NOMO-1 treated with DMSO at 0.1 percent for 48 hours (cell line): ENCODE data around the gene APOO.
A peak's percentile ranks its signal among the peaks of the same experiment; 100 is the strongest.
"Not testable (repeated sequence)": the region's sequence is repeated elsewhere in the genome, so short reads cannot be mapped to it uniquely, and the experiment has no call there.

Experiments
- DNase-seq: peaks from one replicate; lab custom pipeline; 2025; ENCODE audit not compliant: unreplicated experiment; lab: John Stamatoyannopoulos, UW

Gene APOO

GRCh38 chrX:23904096-23904495 lies 3.6 kb downstream of the APOO start:
- no peak for DNase-seq

GRCh38 chrX:23902419-23902818 lies 5.3 kb downstream of the APOO start:
- peak; percentile 33 for DNase-seq

GRCh38 chrX:23901805-23902204 lies 5.9 kb downstream of the APOO start:
- DNase-seq, result peak; percentile 86

- peak; percentile 64 for DNase-seq
Measured at GRCh38 chrX:23901060-23901459, 6.7 kb downstream of the APOO start.

- DNase-seq, result no peak
Measured at GRCh38 chrX:23900220-23900797, 7.4 kb downstream of the APOO start.

- DNase-seq, result no peak
Measured at GRCh38 chrX:23898412-23898959, 9.3 kb downstream of the APOO start.

- DNase-seq, result no peak
Measured at GRCh38 chrX:23896981-23897380, 10.8 kb downstream of the APOO start.

- not testable (repeated sequence) for DNase-seq
Measured at GRCh38 chrX:23896539-23896938, 11.2 kb downstream of the APOO start.

- DNase-seq, result not testable (repeated sequence)
Measured at GRCh38 chrX:23894993-23895392, 12.7 kb downstream of the APOO start.

GRCh38 chrX:23890933-23891332 lies 16.8 kb downstream of the APOO start:
- DNase-seq, result no peak

GRCh38 chrX:23888887-23889501 lies 18.7 kb downstream of the APOO start:
- no peak for DNase-seq

- no peak for DNase-seq
Measured at GRCh38 chrX:23887918-23888317, 19.8 kb downstream of the APOO start.

- DNase-seq, result no peak
Measured at GRCh38 chrX:23887451-23887850, 20.3 kb downstream of the APOO start.

GRCh38 chrX:23885803-23886202 lies 21.9 kb downstream of the APOO start:
- no peak for DNase-seq

GRCh38 chrX:23884427-23885024 lies 23.2 kb downstream of the APOO start:
- peak; percentile 45 for DNase-seq

- peak; percentile 14 for DNase-seq
Measured at GRCh38 chrX:23883737-23884354, 23.9 kb downstream of the APOO start.

- DNase-seq, result no peak
Measured at GRCh38 chrX:23879380-23880090, 28.2 kb downstream of the APOO start.

GRCh38 chrX:23871905-23872546 lies 35.7 kb downstream of the APOO start:
- peak; percentile 90 for DNase-seq

- no peak for DNase-seq
Measured at GRCh38 chrX:23870041-23870440, 37.7 kb downstream of the APOO start.

- no peak for DNase-seq
Measured at GRCh38 chrX:23864742-23865326, 42.9 kb downstream of the APOO start.
